Frontal cortex (tissue), 4 donors: ENCODE measurements around the gene ITGB7. TPM values are rescaled to one million over a fixed set of nuclear protein-coding genes. Genes with fewer than 3 reads are reported as not detected.

Experiments used
- DNase-seq, 2 donors: peaks; one replicate each; pipeline ENCODE4 v3.0.0; 2012; ENCODE audit warnings: low spot score in 2 of 2
- FAIRE-seq: peaks from 2 replicates; lab custom pipeline; 2012; peaks lifted over from hg19 to GRCh38; lab: Jason Lieb, UNC
- small RNA-seq: library from RNA; depleted of rRNA; stranded (forward); fragments of <200 nt; gene quantifications from one replicate; pipeline ENCODE3, GENCODE V24; 2014
- total RNA-seq: library from RNA; depleted of rRNA; stranded (reverse); fragments of >200 nt; gene quantifications from one replicate; pipeline ENCODE4 v1.2.3, GENCODE V29; 2014
- donor health status: control.
- donor health status: control.
- donor health status: control.

Gene ITGB7
- total RNA-seq, 1 donor from 2014 or later, result not detected

GRCh38 chr12:53161119-53161911, 45.7 kb downstream of the ITGB7 start:
- no peak for FAIRE-seq
- DNase-seq, result no peak

- DNase-seq (no peak), FAIRE-seq (no peak)
Observed at GRCh38 chr12:53160673-53161072, 46.4 kb downstream of the ITGB7 start.

GRCh38 chr12:53160000-53160399, 47.1 kb downstream of the ITGB7 start:
- no peak for FAIRE-seq
- no peak for DNase-seq

GRCh38 chr12:53159195-53159839, 47.7 kb downstream of the ITGB7 start:
- DNase-seq (peak; percentile 54 to 78), FAIRE-seq (no peak)

DNA sequence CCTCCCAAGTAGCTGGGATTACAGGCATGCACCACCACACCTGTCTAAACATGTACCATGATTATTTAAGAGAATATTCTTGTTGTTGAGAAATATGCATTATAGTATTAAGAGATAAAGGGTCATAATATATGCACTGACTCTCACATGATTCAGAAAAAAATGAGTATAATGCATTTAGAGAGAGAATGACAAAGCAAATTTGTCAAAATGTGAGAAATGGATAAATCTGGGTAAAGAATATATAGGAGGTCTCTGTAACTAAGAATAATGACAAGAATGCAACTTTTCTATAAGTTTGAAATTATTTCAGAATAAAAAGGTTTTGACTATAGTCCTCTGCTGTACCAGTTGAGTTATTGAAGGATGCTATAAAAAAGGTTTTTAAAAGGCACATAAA, 54.7 kb downstream of the ITGB7 start:
- FAIRE-seq, result no peak

DNA sequence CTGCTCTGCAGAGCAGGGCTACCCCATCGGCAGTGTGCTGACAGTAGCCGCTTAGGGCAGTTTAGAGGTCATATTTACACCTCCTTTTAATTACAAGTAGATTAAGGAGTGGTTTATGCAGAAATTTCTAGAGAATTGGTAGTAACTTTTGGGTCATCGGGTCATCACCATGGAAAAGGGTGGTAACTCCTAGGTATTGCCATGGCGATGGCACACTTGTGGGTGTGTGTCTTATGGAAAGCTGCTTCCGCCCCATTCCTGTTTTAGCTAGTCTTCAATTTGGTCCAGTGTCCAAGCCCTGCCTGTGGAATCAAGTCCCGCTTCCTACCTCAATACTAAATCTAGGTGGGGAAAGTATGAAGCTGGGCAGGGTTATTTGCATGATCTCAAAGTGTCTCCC, 56.0 kb downstream of the ITGB7 start:
- FAIRE-seq (no peak), DNase-seq (no peak)

More for the DNA sequence above, 54.7 kb downstream of the ITGB7 start:
- no peak for DNase-seq

DNA sequence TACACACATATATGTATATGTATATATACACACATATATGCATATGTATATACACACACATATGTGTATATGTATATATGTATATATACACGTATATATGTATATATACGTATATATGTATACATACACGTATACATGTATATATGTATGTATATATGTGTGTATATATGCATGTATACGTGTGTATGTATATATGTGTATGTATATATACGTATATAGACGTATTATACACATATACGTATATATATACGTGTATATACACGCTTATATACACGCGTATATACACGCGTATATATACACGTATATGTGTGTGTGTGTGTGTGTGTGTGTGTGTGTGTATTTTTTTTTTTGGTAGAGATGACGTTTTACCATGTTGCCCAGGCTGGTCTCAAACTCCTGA, 59.4 kb downstream of the ITGB7 start:
- peak; percentile 81 for FAIRE-seq
- no peak for DNase-seq

DNA sequence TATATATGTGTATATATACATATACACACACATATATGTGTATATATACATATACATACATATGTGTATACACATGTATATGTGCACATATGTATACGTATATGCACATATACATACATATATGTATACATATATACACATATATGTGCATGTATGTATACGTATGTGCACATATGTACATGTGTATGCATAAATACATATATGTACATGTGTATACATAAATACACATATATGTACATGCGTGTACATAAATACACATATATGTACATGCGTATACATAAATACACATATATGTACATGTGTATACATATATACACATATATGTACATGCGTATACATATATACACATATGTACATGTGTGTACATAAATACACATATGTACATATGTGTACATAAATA, 59.9 kb downstream of the ITGB7 start:
- no peak for FAIRE-seq

DNA sequence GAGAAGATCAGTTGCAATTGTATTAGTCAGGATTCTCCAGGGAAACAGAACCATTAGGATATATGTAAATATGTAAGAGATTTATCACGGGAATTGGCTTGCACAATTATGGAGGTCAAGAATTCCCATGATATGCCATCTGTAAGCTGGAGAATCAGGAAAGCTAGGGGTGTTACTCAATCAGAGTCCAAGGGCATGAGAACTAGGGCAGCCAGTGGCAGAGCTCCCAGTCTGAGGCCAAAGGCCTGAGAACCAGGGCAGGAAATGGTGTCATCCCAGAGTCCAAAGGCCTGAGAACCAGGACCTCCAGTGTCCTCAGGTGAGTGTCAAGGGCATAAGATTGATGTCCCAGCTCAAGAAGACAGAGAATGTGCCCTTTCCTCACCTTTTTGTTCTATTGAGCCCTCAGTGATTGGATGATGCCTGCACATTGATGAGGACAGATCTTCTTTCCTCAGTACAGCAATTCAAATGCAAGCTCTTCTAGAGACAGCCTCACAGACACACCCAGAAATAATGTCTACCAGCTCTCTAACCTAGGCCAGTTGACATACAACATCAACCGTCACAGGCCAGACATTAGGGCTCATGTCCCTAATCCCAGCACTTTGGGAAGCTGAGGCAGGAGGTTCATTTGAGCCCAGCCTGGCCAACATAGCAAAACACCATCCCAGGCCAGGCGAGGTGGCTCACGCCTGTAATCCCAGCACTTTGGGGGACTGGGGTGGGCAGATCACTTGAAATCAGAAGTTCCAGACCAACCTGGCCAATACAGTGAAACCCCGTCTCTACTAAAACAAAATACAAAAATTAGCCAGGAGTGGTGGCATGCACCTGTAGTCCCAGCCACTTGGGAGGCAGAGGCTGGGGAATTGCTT, 61.4 kb downstream of the ITGB7 start:
- FAIRE-seq, result no peak

More for the DNA sequence above, 59.9 kb downstream of the ITGB7 start:
- DNase-seq, result no peak

DNA sequence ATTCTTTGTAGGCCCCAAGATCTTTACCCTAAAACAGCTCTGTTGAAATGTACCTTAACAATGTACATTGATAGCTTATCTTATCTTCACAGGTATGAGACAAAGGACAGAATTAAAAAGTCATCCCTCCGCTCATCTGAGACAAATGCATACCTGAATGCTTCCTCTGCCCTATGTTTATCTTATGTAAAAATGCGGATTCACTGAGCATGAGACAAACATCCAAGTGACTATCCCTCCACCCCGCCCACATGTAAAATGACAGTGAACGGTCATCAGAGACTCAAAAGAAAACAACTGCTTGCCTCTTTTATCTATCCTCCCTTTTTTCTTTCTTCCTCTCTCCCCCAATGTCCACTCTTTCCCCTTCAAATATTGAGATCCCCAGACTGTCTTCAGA, 63.7 kb downstream of the ITGB7 start:
- DNase-seq (no peak), FAIRE-seq (no peak)

More for the DNA sequence above, 61.4 kb downstream of the ITGB7 start:
- no peak for DNase-seq

Small RNAs within 50 kb of the gene (small RNA-seq; reads per million reads assigned to genes)
- not detected for gene HIGD1AP1

Other genes starting within 250 kb of the ITGB7 start
- 1,330 TPM for gene EIF4B, start 200.8 kb downstream of the ITGB7 start, total RNA-seq
- gene TNS2, start 157.2 kb downstream of the ITGB7 start, total RNA-seq, result 11.4 TPM
- 22.4 TPM for gene SPRYD3, start 127.9 kb downstream of the ITGB7 start, total RNA-seq
- gene IGFBP6, start 109.6 kb downstream of the ITGB7 start, total RNA-seq, result 9.0 TPM
- gene SOAT2, start 103.8 kb downstream of the ITGB7 start, total RNA-seq, result under 0.01 TPM
- gene ZNF740, start 26.5 kb downstream of the ITGB7 start, total RNA-seq, result 17.1 TPM
- gene CSAD, start 26.3 kb downstream of the ITGB7 start, total RNA-seq, result 11.8 TPM
- 1.6 TPM for gene RARG, start 25.0 kb upstream of the ITGB7 start, total RNA-seq
- gene ESPL1, start 61.0 kb upstream of the ITGB7 start, total RNA-seq, result 1.2 TPM
- 538 TPM for gene PFDN5, start 88.3 kb upstream of the ITGB7 start, total RNA-seq
- 45.7 TPM for gene MYG1, start 92.4 kb upstream of the ITGB7 start, total RNA-seq
- 34.2 TPM for gene AAAS, start 114.4 kb upstream of the ITGB7 start, total RNA-seq
- under 0.01 TPM for gene SP7, start 129.1 kb upstream of the ITGB7 start, total RNA-seq
- gene SP1, start 172.9 kb upstream of the ITGB7 start, total RNA-seq, result 8.2 TPM
- gene AMHR2, start 216.6 kb upstream of the ITGB7 start, total RNA-seq, result not detected
- gene PRR13, start 234.5 kb upstream of the ITGB7 start, total RNA-seq, result 4.9 TPM
- 157 TPM for gene PCBP2, start 244.9 kb upstream of the ITGB7 start, total RNA-seq